PC-3 (cell line): ENCODE measurements around the gene ATP5PB.

Experiments
- EZH2 ChIP-seq: fragments of 300-600 bp; sonication (generic); IDR thresholded peaks from one replicate; pipeline ENCODE4 v1.6.1; 2017; ENCODE audit warnings: antibody characterized with exemption, mild to moderate bottlenecking, low read length; ENCODE audit not compliant: unreplicated experiment
- EZH2phosphoT487 ChIP-seq: fragments of 300-600 bp; sonication (generic); IDR thresholded peaks from 2 replicates; pipeline ENCODE4 v1.6.1; 2018; ENCODE audit warnings: mild to moderate bottlenecking, antibody characterized with exemption, low read length, borderline replicate concordance
- TF ChIP-seq, protein P1 (sequence below): fragments of 300-600 bp; sonication (generic); conservative IDR thresholded peaks from 2 replicates; pipeline ENCODE4 v1.5.1; 2017; ENCODE audit warnings: antibody characterized with exemption, low read depth, mild to moderate bottlenecking, low read length

- TF ChIP-seq EZH2 (no peak), EZH2phosphoT487 (no peak)
- TF ChIP-seq, protein P1, sequence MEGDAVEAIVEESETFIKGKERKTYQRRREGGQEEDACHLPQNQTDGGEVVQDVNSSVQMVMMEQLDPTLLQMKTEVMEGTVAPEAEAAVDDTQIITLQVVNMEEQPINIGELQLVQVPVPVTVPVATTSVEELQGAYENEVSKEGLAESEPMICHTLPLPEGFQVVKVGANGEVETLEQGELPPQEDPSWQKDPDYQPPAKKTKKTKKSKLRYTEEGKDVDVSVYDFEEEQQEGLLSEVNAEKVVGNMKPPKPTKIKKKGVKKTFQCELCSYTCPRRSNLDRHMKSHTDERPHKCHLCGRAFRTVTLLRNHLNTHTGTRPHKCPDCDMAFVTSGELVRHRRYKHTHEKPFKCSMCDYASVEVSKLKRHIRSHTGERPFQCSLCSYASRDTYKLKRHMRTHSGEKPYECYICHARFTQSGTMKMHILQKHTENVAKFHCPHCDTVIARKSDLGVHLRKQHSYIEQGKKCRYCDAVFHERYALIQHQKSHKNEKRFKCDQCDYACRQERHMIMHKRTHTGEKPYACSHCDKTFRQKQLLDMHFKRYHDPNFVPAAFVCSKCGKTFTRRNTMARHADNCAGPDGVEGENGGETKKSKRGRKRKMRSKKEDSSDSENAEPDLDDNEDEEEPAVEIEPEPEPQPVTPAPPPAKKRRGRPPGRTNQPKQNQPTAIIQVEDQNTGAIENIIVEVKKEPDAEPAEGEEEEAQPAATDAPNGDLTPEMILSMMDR, result no peak
Measured at GRCh38 chr1:111471538-111471937, 22.3 kb downstream of the ATP5PB start.
